Ovary (tissue), 9 donors: ENCODE data around the gene CDC23. TPM values are rescaled to one million over a fixed set of nuclear protein-coding genes. Genes with fewer than 3 reads are reported as not detected.
"Not testable (repeated sequence)": the region's sequence is repeated elsewhere in the genome, so short reads cannot be mapped to it uniquely, and the experiment has no call there.

Experiments used
- DNase-seq, 5 donors: peaks; one replicate each; pipeline ENCODE4 v3.0.0-alpha.2; 2019 to 2020
- H3K27ac ChIP-seq, 2 donors: fragments of 200-600 bp; one replicate each; pipeline versions ENCODE4 v1.5.1 to v1.8.0; 2019 to 2022
- H3K27me3 ChIP-seq: fragments of 200-600 bp; one replicate; pipeline ENCODE4 v1.8.0; 2022
- H3K36me3 ChIP-seq: fragments of 200-600 bp; sonication (generic); one replicate; pipeline ENCODE4 v1.5.1; 2019
- H3K4me1 ChIP-seq: one replicate; pipeline ENCODE4 v1.8.1; 2013; ENCODE audit warnings: mild to moderate bottlenecking, moderate library complexity; ENCODE audit not compliant: insufficient read depth
- H3K4me3 ChIP-seq: fragments of 200-600 bp; sonication (generic); one replicate; pipeline ENCODE4 v1.5.1; 2017
- H3K9me3 ChIP-seq, 2 donors: fragments of 200-600 bp in 1 of 2; sonication (generic) in 1 of 2; one replicate each; pipeline versions ENCODE4 v1.5.1 to v1.8.1; 2013 to 2019; ENCODE audit warnings: mild to moderate bottlenecking in 1 of 2, moderate library complexity in 1 of 2
- CTCF ChIP-seq, 3 donors: fragments of 450-650 bp in 2 of 3; fragments of 200-600 bp in 1 of 3; IDR thresholded peaks; one replicate each; pipeline versions ENCODE4 v1.5.1 to v1.8.0; 2016 to 2022; ENCODE audit warnings: antibody characterized with exemption in 3 of 3, mild to moderate bottlenecking in 1 of 3
- EP300 ChIP-seq: sonication (generic); formaldehyde crosslinking; IDR thresholded peaks from one replicate; pipeline ENCODE4 v1.6.1; 2017; ENCODE audit warnings: antibody characterized with exemption
- POLR2A ChIP-seq: fragments of 450-650 bp; IDR thresholded peaks from one replicate; pipeline ENCODE4 v1.6.1; 2017; ENCODE audit warnings: antibody characterized with exemption, mild to moderate bottlenecking, moderate library complexity
- WGBS, 3 donors: extraction: QIAGEN DNeasy Blood & Tissue Kit in 1 of 3; methylation state at CpG; one replicate each; pipeline versions ENCODE4 v1.1.5 to v1.1.7; 2013 to 2017; 5-methylcytosine and 5-hydroxymethylcytosine counted together
- intact Hi-C, 4 donors: fragments of 100-400 bp; cut with DNase I; formaldehyde crosslinking; loops; one replicate each; pipeline versions ENCODE4 v1.11.0 to v1.15.1; 2022 to 2023
- polyA plus RNA-seq, 2 donors: library from polyadenylated mRNA; stranded (reverse); fragments of 200-250 nt in 1 of 2; fragments of 350-450 nt in 1 of 2; fragmentation: Illumina TruSeq in 1 of 2; extraction: RNeasy Lipid Tissue Mini Kit (QIAGEN cat#74804) in 1 of 2; gene quantifications; one replicate each; pipeline ENCODE4 v1.2.3, GENCODE V29; 2013 to 2014
- total RNA-seq, 7 donors: library from RNA; depleted of rRNA in 2 of 7; stranded (reverse); fragments of >200 nt in 2 of 7; fragmentation: NEBNext Ultra II Directional in 3 of 7; extraction: Animal tissue kit (Norgen Biotek cat#: 25700) in 3 of 7; gene quantifications; one replicate each; pipeline versions ENCODE4 v1.1.0 to v1.2.4, GENCODE V29; 2016 to 2023
- donor health status: DM: no; HTN: no; CAD: no; lungs with moderate emphysema.
- donor health status: DM: no; HTN: no; CAD: no.
- donor health status: Bipolar disorder and iron deficiency.
- donor health status: DM: yes; HTN: yes; CAD: no.
- donor health status: DM: no; HTN: no; CAD: no.
- donor health status: DM: yes; HTN: yes; CAD: no.

CDC23 gene
- total and polyA plus RNA-seq, 9 donors = 10.6 to 28.8 (median 21.6) TPM

GRCh38 chr5:138212828-138213160 is 329 bp downstream of the CDC23 start:
- DNase-seq = no peak
- peak overlapping the region; percentile 45 to 47 for H3K27ac ChIP-seq
- peaks cover 4% of the 10 kb centered on the region for H3K4me1 ChIP-seq
- no peaks in the 10 kb centered on the region for H3K36me3 ChIP-seq
- no peaks in the 10 kb centered on the region for H3K9me3 ChIP-seq
- H3K27me3 ChIP-seq = no peaks in the 10 kb centered on the region
- intact Hi-C loops = no loop called here
- no peak for TF ChIP-seq CTCF (IDR thresholded peaks at IDR 0.05)
- TF ChIP-seq EP300 = no peak
- no peak for TF ChIP-seq POLR2A
- H3K4me3 ChIP-seq = peak overlapping the region; percentile 84
- WGBS, 3 donors = 0% methylated on average over 8 of the region's 8 CpGs

DNA sequence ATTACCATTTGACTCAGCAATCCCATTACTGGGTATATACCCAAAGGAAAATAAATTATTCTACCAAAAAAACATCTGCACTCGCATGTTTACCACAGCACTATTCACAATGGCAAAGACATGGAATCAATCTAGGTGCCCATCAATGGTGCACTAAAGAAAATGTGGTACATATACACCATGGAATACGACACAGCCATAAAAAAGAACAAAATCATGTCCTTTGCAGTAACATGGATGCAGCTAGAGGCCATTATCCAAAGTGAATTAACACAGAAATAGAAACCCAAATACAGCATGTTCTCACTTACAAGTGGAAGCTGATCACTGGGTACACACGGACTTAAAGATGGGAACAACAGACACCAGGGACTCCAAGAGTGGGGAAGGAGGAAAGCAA is 2.1 kb downstream of the CDC23 start:
- no peak for DNase-seq
- intact Hi-C loops = no loop called here

DNA sequence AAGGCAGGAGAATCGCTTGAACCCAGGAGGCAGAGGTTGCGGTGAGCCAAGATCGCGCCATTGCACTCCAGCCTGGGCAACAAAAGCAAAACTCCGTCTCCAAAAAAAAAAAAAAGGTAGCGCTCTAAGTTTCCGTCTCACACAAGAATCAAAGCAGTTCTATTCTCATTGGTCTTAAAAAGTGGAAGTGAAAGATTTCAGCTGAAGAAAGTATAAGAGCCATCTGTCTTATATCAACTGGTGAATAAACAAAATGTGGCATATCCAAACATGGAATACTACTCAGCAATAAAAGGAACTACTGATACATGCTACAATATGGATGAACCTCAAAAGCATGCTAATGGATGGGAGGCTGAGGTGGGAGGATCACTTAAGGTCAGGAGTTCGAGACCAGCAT is 19.3 kb downstream of the CDC23 start:
- H3K4me1 ChIP-seq, H3K36me3 ChIP-seq, H3K4me3 ChIP-seq, H3K27ac ChIP-seq, H3K9me3 ChIP-seq, intact Hi-C loops, H3K27me3 ChIP-seq, DNase-seq: not testable (repeated sequence)
- 92 to 95% (median 93%) methylated on average over 8 of the region's 8 CpGs for WGBS, 3 donors

More for the DNA sequence above, 2.1 kb downstream of the CDC23 start:
- peaks cover 4% of the 10 kb centered on the region for H3K4me1 ChIP-seq
- no peaks in the 10 kb centered on the region for H3K9me3 ChIP-seq
- 91 to 95% (median 92%) methylated on average over 3 of the region's 3 CpGs for WGBS, 3 donors
- no peak overlapping the region for H3K27ac ChIP-seq
- no peak overlapping the region for H3K4me3 ChIP-seq
- no peaks in the 10 kb centered on the region for H3K36me3 ChIP-seq
- no peaks in the 10 kb centered on the region for H3K27me3 ChIP-seq
- no peak for TF ChIP-seq EP300
- TF ChIP-seq POLR2A = no peak
- TF ChIP-seq CTCF (IDR thresholded peaks at IDR 0.05) = no peak

GRCh38 chr5:138192826-138193225 is 20.3 kb downstream of the CDC23 start:
- no peak for DNase-seq
- Histone ChIP-seq H3K27me3 (no peaks in the 10 kb centered on the region), H3K36me3 (no peaks in the 10 kb centered on the region), H3K4me1 (no peaks in the 10 kb centered on the region), H3K27ac (no peak overlapping the region), H3K4me3 (no peak overlapping the region), H3K9me3 (no peaks in the 10 kb centered on the region)
- intact Hi-C loops = no loop called here
- no peak for TF ChIP-seq POLR2A
- no peak for TF ChIP-seq EP300
- TF ChIP-seq CTCF (IDR thresholded peaks at IDR 0.05) = no peak
- WGBS, 3 donors = 84 to 91% (median 88%) methylated on average over 3 of the region's 3 CpGs

DNA sequence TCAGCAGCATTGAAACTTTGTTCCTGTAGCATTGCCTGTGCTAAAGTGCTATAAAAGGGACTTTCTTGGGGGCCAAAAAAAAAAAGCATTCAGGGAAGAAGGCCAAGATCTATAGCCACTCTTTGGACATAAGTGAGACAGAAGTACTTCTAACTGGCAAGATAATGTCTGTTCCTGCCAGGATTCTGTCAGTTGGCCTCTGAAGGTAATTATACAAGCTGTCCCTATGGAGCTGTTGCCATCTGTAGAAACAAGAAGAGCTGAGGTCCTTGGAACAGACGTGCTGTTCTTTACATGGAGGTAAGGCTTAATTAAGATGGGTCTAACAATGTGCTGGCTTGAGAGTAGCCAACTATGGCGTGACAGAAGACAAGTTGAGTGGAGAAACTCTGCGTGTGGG is 24.5 kb downstream of the CDC23 start:
- intact Hi-C loops = no loop called here
- Histone ChIP-seq H3K4me3 (no peak overlapping the region), H3K27me3 (no peaks in the 10 kb centered on the region), H3K27ac (no peak overlapping the region), H3K9me3 (no peaks in the 10 kb centered on the region), H3K36me3 (no peaks in the 10 kb centered on the region), H3K4me1 (no peaks in the 10 kb centered on the region)
- 82 to 88% (median 87%) methylated on average over 3 of the region's 3 CpGs for WGBS, 3 donors
- TF ChIP-seq POLR2A (no peak), EP300 (no peak), CTCF (IDR thresholded peaks at IDR 0.05) (no peak)
- no peak for DNase-seq
